Activated naive CD4-positive, alpha-beta T cell treated with anti-CD3 and anti-CD28 coated beads, Interleukin-2, amount 10 ng/mL, durations not matched to agents 7 days and 5 days (primary cell): Measurements from ENCODE around the gene STT3A.

Source experiments
- CTCF ChIA-PET: fragments of 350-600 bp; sonication (Branson Sonifier 250); formaldehyde crosslinking; loops from one replicate; lab custom pipeline; 2021; ENCODE audit warnings: antibody characterized with exemption; lab: Charles Lee
- DNase-seq: peaks from one replicate; pipeline ENCODE4 v3.0.0-alpha.2; 2020
- H3K27ac Mint-ChIP-seq: one replicate; pipeline ENCODE4 v1.8.0; 2021; ENCODE audit warnings: mild to moderate bottlenecking, moderate library complexity, mixed read lengths
- H3K27me3 Mint-ChIP-seq: one replicate; pipeline ENCODE4 v1.8.0; 2021; ENCODE audit warnings: mild to moderate bottlenecking, mixed read lengths
- H3K36me3 Mint-ChIP-seq: one replicate; pipeline ENCODE4 v1.8.0; 2021; ENCODE audit warnings: mixed read lengths
- H3K4me1 Mint-ChIP-seq: one replicate; pipeline ENCODE4 v1.8.0; 2021; ENCODE audit warnings: mixed read lengths
- H3K4me3 Mint-ChIP-seq: one replicate; pipeline ENCODE4 v1.8.0; 2021; ENCODE audit warnings: mild to moderate bottlenecking, moderate library complexity, mixed read lengths
- H3K9me3 Mint-ChIP-seq: one replicate; pipeline ENCODE4 v1.8.0; 2021; ENCODE audit warnings: mixed read lengths

The STT3A gene

DNA sequence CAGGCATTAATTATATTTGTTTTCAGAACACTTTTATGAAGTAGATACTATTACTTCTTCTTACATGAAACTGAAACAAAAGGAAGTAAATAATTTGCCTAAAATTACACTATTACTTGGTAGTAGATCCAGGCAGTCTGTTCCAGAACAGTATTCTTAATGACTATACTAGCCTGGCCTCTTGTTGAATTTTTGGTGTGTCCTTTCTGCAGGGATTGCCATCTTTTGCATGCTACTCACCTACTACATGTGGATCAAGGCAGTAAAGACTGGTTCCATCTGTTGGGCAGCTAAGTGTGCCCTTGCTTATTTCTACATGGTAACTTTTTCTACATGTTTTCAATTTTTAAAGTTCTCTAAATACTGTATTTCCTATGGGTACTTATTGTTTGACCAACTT lies 12.8 kb downstream of the STT3A start:
- CTCF ChIA-PET = no interaction called here
- H3K4me3 Mint-ChIP-seq = no peak overlapping the region

DNA sequence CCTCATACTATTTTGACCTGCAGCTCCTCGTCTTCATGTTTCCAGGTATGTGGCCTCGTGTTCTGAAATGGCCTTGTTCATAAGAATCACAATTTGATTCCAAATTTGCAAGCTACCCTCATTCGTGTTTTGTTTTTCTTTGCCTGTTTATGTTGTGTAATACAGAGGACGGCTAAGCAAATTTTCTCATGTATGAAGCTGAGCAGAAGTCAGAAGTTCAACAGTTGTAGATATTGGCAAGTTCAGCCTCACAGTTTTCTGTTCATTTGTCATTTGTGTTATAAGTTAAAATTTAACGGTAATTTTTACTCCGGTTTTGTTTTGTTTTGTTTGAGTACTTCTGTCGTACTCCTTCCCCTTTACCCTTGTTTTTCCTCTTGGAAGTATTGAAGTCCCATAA lies 16.9 kb downstream of the STT3A start:
- no peaks in the 10 kb centered on the region for H3K9me3 Mint-ChIP-seq
- no peak overlapping the region for H3K27ac Mint-ChIP-seq
- peaks cover 53% of the 10 kb centered on the region for H3K36me3 Mint-ChIP-seq
- H3K4me3 Mint-ChIP-seq = no peak overlapping the region
- CTCF ChIA-PET = interaction anchor here (1.0 kb wide), 1 partner anchor 40 kb away, joined by 3 read pairs; the partner anchor contains the start of gene EI24
- DNase-seq = no peak
- H3K27me3 Mint-ChIP-seq = no peaks in the 10 kb centered on the region
- H3K4me1 Mint-ChIP-seq = no peaks in the 10 kb centered on the region

More for the DNA sequence above, 12.8 kb downstream of the STT3A start:
- peaks cover 60% of the 10 kb centered on the region for H3K36me3 Mint-ChIP-seq
- no peak for DNase-seq
- no peak overlapping the region for H3K27ac Mint-ChIP-seq
- H3K27me3 Mint-ChIP-seq = no peaks in the 10 kb centered on the region
- no peaks in the 10 kb centered on the region for H3K9me3 Mint-ChIP-seq
- H3K4me1 Mint-ChIP-seq = no peaks in the 10 kb centered on the region

DNA sequence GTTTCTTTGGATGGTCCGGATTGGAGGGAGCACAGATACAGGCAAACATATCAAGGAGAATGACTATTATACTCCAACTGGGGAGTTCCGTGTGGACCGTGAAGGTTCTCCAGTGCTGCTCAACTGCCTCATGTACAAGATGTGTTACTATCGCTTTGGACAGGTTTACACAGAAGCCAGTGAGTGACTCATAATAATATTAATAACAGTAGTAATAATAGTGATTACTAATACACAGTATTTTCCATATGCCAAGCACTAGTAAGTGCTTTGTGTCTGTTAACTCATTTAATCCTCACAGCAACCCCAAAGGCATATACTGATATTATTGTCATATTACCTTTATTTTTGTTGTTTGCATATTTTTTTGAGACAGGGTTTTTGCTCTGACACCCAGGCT lies 25.7 kb downstream of the STT3A start:
- no peaks in the 10 kb centered on the region for H3K9me3 Mint-ChIP-seq
- no peaks in the 10 kb centered on the region for H3K4me1 Mint-ChIP-seq
- H3K27me3 Mint-ChIP-seq = no peaks in the 10 kb centered on the region
- no peak overlapping the region for H3K4me3 Mint-ChIP-seq
- CTCF ChIA-PET = interaction anchor here (0.6 kb wide), 1 partner anchor 36 kb away, joined by 3 read pairs; no protein-coding TSS in a partner anchor
- peaks cover 49% of the 10 kb centered on the region for H3K36me3 Mint-ChIP-seq
- H3K27ac Mint-ChIP-seq = no peak overlapping the region
- no peak for DNase-seq

DNA sequence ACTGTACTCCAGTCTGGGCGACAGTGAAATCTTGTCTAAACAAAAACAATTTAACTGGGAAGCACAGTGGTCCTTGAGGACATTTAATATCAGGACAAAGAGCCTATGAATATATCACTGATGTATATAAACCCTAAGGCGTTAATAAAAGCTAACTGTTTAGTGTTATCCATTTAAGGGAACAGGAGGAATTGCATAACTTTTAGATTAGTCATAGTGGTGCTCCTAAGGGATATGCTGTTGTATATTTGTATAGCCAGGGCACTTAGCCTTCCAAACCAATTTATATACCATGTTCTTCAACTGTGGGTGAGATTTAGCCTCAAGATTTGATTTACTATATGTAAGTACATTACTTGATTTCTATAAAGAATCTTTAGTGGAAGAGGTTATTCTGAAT lies 29.3 kb downstream of the STT3A start:
- H3K27ac Mint-ChIP-seq = peak overlapping the region; percentile 24
- no peak for DNase-seq
- no peak overlapping the region for H3K4me3 Mint-ChIP-seq
- CTCF ChIA-PET = no interaction called here
- no peaks in the 10 kb centered on the region for H3K9me3 Mint-ChIP-seq
- peaks cover 20% of the 10 kb centered on the region for H3K4me1 Mint-ChIP-seq
- no peaks in the 10 kb centered on the region for H3K27me3 Mint-ChIP-seq
- H3K36me3 Mint-ChIP-seq = peaks cover 43% of the 10 kb centered on the region

DNA sequence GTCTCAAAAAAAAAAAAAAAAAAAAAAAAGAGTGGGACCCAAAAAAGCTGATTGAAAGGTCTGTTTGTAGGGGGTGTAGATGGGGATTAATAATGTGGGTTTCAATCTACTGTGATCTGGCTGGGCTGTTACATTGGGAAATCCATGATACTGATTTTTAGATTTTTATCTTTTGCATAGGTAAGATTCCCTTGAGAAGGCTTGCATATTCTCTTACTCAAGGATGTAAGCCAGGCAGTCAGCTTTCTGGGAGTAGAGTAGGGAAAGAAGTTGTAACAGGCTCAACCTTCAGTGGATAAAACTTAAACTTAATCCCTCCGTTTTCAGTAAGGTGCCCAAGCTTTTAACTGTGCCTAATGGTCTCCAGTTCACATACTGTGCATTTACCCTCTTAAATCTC lies 30.4 kb downstream of the STT3A start:
- no peak overlapping the region for H3K27ac Mint-ChIP-seq

GRCh38 chr11:125624756-125625213 lies 32.1 kb downstream of the STT3A start, which contains the start of gene CHEK1:
TSS of gene CHEK1 (plus strand) at chr11:125625163. CDS start at chr11:125626769, 1,606 bp downstream.
- DNase-seq = no peak
- peak within 1 kb of the TSS; percentile 89 for H3K4me3 Mint-ChIP-seq
- no peaks in the 10 kb centered on the region for H3K9me3 Mint-ChIP-seq
- CTCF ChIA-PET = interaction anchor here (1.2 to 1.7 kb wide), 3 partner anchors 13 to 59 kb away, joined by 3 to 4 read pairs (median 4); partner anchors contain the start of gene STT3A
- peak within 1 kb of the TSS; percentile 99 for H3K27ac Mint-ChIP-seq
- H3K27me3 Mint-ChIP-seq = no peaks in the 10 kb centered on the region
- H3K36me3 Mint-ChIP-seq = peaks cover 44% of the 10 kb centered on the region
- H3K4me1 Mint-ChIP-seq = peaks cover 40% of the 10 kb centered on the region

More for the DNA sequence above, 30.4 kb downstream of the STT3A start:
- peaks cover 30% of the 10 kb centered on the region for H3K4me1 Mint-ChIP-seq
- H3K27me3 Mint-ChIP-seq = no peaks in the 10 kb centered on the region
- DNase-seq = no peak
- H3K4me3 Mint-ChIP-seq = no peak overlapping the region
- H3K9me3 Mint-ChIP-seq = no peaks in the 10 kb centered on the region
- CTCF ChIA-PET = interaction anchor here (1.3 to 1.7 kb wide), 2 partner anchors 9 to 14 kb away, joined by 3 to 4 read pairs; no protein-coding TSS in a partner anchor
- peaks cover 51% of the 10 kb centered on the region for H3K36me3 Mint-ChIP-seq

GRCh38 chr11:125625225-125625629 lies 32.6 kb downstream of the STT3A start:
- Mint-ChIP-seq H3K27ac (peak overlapping the region; percentile 99), H3K4me1 (peaks cover 40% of the 10 kb centered on the region), H3K27me3 (no peaks in the 10 kb centered on the region), H3K36me3 (peaks cover 45% of the 10 kb centered on the region), H3K4me3 (peak overlapping the region; percentile 89), H3K9me3 (no peaks in the 10 kb centered on the region)
- CTCF ChIA-PET = interaction anchor here (1.2 to 1.3 kb wide), 2 partner anchors 33 to 59 kb away, joined by 3 to 4 read pairs; partner anchors contain the start of gene STT3A
- no peak for DNase-seq

- CTCF ChIA-PET = interaction anchor here (1.2 to 1.3 kb wide), 2 partner anchors 33 to 59 kb away, joined by 3 to 4 read pairs; partner anchors contain the start of gene STT3A
- Mint-ChIP-seq H3K27ac (peak overlapping the region; percentile 99), H3K36me3 (peaks cover 44% of the 10 kb centered on the region), H3K27me3 (no peaks in the 10 kb centered on the region), H3K4me1 (peaks cover 41% of the 10 kb centered on the region), H3K4me3 (peak overlapping the region; percentile 89), H3K9me3 (no peaks in the 10 kb centered on the region)
- peak; percentile 89 for DNase-seq
Observed at GRCh38 chr11:125625630-125626287, 33.1 kb downstream of the STT3A start.

DNA sequence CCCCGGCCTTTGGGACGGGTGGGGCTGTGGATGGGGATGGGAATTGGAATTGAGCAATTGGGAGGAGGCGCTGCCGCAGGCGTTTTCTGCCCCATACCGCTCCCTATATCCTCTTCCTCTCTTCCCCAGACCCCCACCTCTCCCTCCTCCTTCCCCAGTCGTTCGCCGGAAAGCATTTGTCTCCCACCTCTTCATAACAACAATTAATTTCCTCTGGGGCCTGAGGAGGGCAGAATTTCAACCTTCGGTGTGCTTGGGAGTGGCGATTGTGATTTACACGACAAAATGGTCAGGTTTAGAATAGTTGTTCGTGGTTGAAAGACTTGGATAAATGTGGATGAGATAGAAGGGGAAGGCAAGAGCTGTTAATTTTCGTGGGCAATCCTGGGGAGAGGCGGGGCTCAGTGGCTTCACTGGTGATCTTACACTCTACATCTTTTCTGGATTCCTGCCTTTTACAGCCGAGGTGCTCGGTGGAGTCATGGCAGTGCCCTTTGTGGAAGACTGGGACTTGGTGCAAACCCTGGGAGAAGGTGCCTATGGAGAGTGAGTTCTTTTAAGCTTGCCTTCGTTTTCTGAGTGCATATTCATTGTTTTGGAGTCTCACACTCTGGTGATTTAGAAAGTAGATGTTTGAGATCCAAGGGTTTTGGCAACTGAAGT lies 33.8 kb downstream of the STT3A start:
- Mint-ChIP-seq H3K4me3 (peak overlapping the region; percentile 89), H3K9me3 (no peaks in the 10 kb centered on the region), H3K36me3 (peaks cover 40% of the 10 kb centered on the region), H3K27ac (peak overlapping the region; percentile 99), H3K27me3 (no peaks in the 10 kb centered on the region), H3K4me1 (peaks cover 47% of the 10 kb centered on the region)
- CTCF ChIA-PET = interaction anchor here (0.6 to 1.4 kb wide), 3 partner anchors 16 to 51 kb away, joined by 3 read pairs; no protein-coding TSS in a partner anchor
- DNase-seq = peak; percentile 53

GRCh38 chr11:125627236-125627910 lies 34.7 kb downstream of the STT3A start:
- CTCF ChIA-PET = interaction anchor here (0.6 to 1.4 kb wide), 3 partner anchors 15 to 50 kb away, joined by 3 read pairs; no protein-coding TSS in a partner anchor
- Mint-ChIP-seq H3K9me3 (no peaks in the 10 kb centered on the region), H3K4me1 (peaks cover 52% of the 10 kb centered on the region), H3K27me3 (no peaks in the 10 kb centered on the region), H3K36me3 (peaks cover 35% of the 10 kb centered on the region), H3K27ac (peak overlapping the region; percentile 99), H3K4me3 (peak overlapping the region; percentile 89)
- DNase-seq = no peak

DNA sequence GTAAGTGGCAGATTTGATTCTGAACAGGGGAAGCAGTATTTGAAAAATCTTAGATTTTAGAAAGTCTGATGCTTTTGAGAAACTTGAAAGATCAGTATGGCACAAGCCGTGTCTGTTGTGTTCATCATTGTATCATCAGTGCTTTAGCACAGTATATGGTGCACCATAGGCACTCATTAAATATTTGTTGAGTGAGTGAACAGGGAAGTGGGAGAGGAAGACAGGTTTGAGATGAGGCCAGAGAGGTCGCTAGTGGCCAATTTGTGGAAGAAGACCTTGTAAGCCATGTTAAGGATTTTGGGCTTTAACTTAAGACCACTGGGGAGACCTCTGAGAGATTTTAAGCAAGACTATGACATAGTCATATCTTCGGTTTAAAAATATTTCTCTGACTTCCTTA lies 45.2 kb downstream of the STT3A start:
- no peaks in the 10 kb centered on the region for H3K27me3 Mint-ChIP-seq
- H3K4me1 Mint-ChIP-seq = peaks cover 15% of the 10 kb centered on the region
- no peak overlapping the region for H3K27ac Mint-ChIP-seq
- H3K4me3 Mint-ChIP-seq = no peak overlapping the region
- CTCF ChIA-PET = interaction anchor here (0.7 kb wide), 1 partner anchor 14 kb away, joined by 4 read pairs; no protein-coding TSS in a partner anchor
- no peaks in the 10 kb centered on the region for H3K9me3 Mint-ChIP-seq
- DNase-seq = no peak
- peaks cover 62% of the 10 kb centered on the region for H3K36me3 Mint-ChIP-seq

DNA sequence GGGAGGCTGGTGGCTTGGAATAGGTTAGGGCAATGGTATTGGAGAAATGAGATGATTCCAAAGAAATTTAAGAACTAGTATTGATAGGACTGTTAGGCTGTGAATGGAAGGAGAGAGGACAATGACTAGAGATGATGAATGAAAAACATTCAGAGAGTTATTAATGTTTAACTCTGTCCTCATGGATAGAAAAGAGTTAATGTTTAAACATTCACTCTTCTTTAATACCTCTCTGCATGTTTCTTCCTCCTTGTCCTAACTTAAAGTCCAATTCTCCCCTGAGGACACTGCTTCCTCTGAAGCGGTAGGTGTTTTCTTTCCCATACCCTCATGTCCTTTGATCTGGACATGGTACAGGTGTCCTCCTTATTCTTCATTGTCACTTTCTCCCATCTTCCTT lies 45.7 kb downstream of the STT3A start:
- CTCF ChIA-PET = no interaction called here
- Mint-ChIP-seq H3K4me1 (peaks cover 15% of the 10 kb centered on the region), H3K36me3 (peaks cover 60% of the 10 kb centered on the region)

GRCh38 chr11:125645871-125646270 lies 53.2 kb downstream of the STT3A start:
- H3K36me3 Mint-ChIP-seq = peaks cover 61% of the 10 kb centered on the region
- no peaks in the 10 kb centered on the region for H3K27me3 Mint-ChIP-seq
- peaks cover 18% of the 10 kb centered on the region for H3K4me1 Mint-ChIP-seq
- H3K4me3 Mint-ChIP-seq = no peak overlapping the region
- no peaks in the 10 kb centered on the region for H3K9me3 Mint-ChIP-seq
- H3K27ac Mint-ChIP-seq = no peak overlapping the region
- CTCF ChIA-PET = no interaction called here
- DNase-seq = no peak

More for the DNA sequence above, 45.7 kb downstream of the STT3A start:
- Mint-ChIP-seq H3K27me3 (no peaks in the 10 kb centered on the region), H3K4me3 (no peak overlapping the region), H3K27ac (no peak overlapping the region), H3K9me3 (no peaks in the 10 kb centered on the region)
- DNase-seq = no peak
